Activated T-helper 2 cell treated with anti-CD3 and anti-CD28 coated beads, Interferon-gamma antibody, Interleukin-2, Interleukin-4, amounts not matched to agents 10 μg/mL and 5 μg/mL and 100 μg/mL, durations not matched to agents 14 hours and 24 hours and 36 hours (primary cell): ENCODE measurements around the gene NR3C1. TPM values are rescaled to one million over a fixed set of nuclear protein-coding genes. Genes with fewer than 3 reads are reported as not detected.

Experiments used
- DNase-seq: peaks from one replicate; pipeline ENCODE4 v3.0.0; 2021; ENCODE audit warnings: low spot score
- H3K27ac Mint-ChIP-seq: one replicate; pipeline ENCODE4 v1.8.0; 2021; ENCODE audit warnings: mixed read lengths
- H3K27me3 Mint-ChIP-seq: one replicate; pipeline ENCODE4 v1.8.0; 2021; ENCODE audit warnings: low read depth, mixed read lengths
- H3K36me3 Mint-ChIP-seq: one replicate; pipeline ENCODE4 v1.8.0; 2021; ENCODE audit warnings: low read depth, mixed read lengths
- H3K4me1 Mint-ChIP-seq: one replicate; pipeline ENCODE4 v1.8.0; 2021; ENCODE audit warnings: low read depth, mixed read lengths
- H3K4me3 Mint-ChIP-seq: one replicate; pipeline ENCODE4 v1.8.0; 2021; ENCODE audit warnings: low read depth, mild to moderate bottlenecking, moderate library complexity, mixed read lengths
- H3K9me3 Mint-ChIP-seq: one replicate; pipeline ENCODE4 v1.8.0; 2021; ENCODE audit warnings: mixed read lengths
- intact Hi-C: fragments of 100-400 bp; cut with micrococcal nuclease; formaldehyde crosslinking; loops from one replicate; pipeline ENCODE4 v1.15.1; 2023
- total RNA-seq: library from RNA; stranded (reverse); gene quantifications from 2 replicates; pipeline ENCODE4 v1.2.3, GENCODE V29; 2022

NR3C1 gene
- total RNA-seq, 1 donor from 2014 or later = 51.3 TPM

DNA sequence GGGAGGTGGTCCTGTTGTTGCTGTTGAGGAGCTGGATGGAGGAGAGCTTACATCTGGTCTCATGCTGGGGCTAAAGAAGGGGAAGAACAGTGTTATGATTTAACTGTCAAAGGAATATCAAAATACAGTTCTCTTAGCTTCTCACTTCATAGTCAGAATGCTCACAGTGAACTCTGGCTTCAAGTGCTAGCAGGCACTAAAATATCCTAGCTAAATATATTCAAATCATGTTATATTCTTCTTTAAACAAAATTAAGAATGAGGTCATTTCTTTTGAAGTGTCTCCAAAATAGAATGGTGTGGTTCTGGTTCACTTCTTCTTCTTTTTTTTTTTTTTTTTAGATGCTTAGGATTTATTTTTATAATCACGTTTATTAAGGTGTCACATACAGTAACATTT is 89.4 kb downstream of the NR3C1 start:
- Mint-ChIP-seq H3K9me3 (no peaks in the 10 kb centered on the region), H3K4me1 (peaks cover 33% of the 10 kb centered on the region), H3K4me3 (no peak overlapping the region), H3K36me3 (peaks cover 62% of the 10 kb centered on the region), H3K27ac (peak overlapping the region; percentile 18), H3K27me3 (no peaks in the 10 kb centered on the region)
- intact Hi-C loops = loop anchor here (5.0 kb wide), 1 partner anchor 38 kb away; no protein-coding TSS in a partner anchor
- no peak for DNase-seq

DNA sequence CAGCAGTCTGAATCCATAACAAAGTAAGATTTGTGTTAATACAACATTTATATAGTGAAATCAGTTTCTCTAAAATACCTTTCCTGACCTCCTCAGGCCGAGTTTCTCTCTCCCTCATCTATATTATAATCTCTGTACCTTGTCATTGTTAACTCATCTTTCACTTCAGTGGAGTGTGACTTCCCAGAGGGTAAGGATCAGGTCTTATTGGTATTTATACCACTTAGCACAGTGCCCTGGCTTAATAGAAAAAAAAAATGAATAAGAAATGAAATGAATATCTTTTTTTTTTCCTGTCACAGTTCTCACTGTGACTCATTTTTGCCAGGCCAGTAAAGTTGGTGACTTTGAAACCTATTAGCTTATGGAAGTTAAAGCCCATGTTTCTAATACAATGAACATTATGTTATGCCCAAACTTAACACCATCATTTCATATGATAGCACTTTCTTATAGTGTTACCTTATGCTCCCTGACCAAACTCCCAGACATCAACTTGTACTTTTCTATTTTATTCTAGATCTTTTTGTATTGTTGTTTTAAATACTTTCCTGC is 90.1 kb downstream of the NR3C1 start:
- intact Hi-C loops = loop anchor here (5.0 kb wide), 1 partner anchor 39 kb away; no protein-coding TSS in a partner anchor
- DNase-seq = no peak
- Mint-ChIP-seq H3K9me3 (no peaks in the 10 kb centered on the region), H3K27ac (peak overlapping the region; percentile 18), H3K27me3 (no peaks in the 10 kb centered on the region), H3K4me3 (no peak overlapping the region), H3K36me3 (peaks cover 69% of the 10 kb centered on the region), H3K4me1 (peaks cover 32% of the 10 kb centered on the region)

GRCh38 chr5:143312822-143313221 is 90.7 kb downstream of the NR3C1 start:
- H3K36me3 Mint-ChIP-seq = peaks cover 71% of the 10 kb centered on the region
- no peak overlapping the region for H3K27ac Mint-ChIP-seq
- H3K4me3 Mint-ChIP-seq = no peak overlapping the region

GRCh38 chr5:143311955-143312354 is 91.5 kb downstream of the NR3C1 start:
- H3K9me3 Mint-ChIP-seq = no peaks in the 10 kb centered on the region
- H3K4me1 Mint-ChIP-seq = peaks cover 26% of the 10 kb centered on the region
- intact Hi-C loops = loop anchor here (5.0 kb wide), 1 partner anchor 40 kb away; no protein-coding TSS in a partner anchor
- no peak overlapping the region for H3K4me3 Mint-ChIP-seq
- H3K27ac Mint-ChIP-seq = peak overlapping the region; percentile 22
- peaks cover 73% of the 10 kb centered on the region for H3K36me3 Mint-ChIP-seq
- H3K27me3 Mint-ChIP-seq = no peaks in the 10 kb centered on the region
- no peak for DNase-seq

More at GRCh38 chr5:143312822-143313221, 90.7 kb downstream of the NR3C1 start:
- no peak for DNase-seq
- no peaks in the 10 kb centered on the region for H3K9me3 Mint-ChIP-seq
- peaks cover 28% of the 10 kb centered on the region for H3K4me1 Mint-ChIP-seq
- no peaks in the 10 kb centered on the region for H3K27me3 Mint-ChIP-seq
- intact Hi-C loops = loop anchor here (5.0 kb wide), 1 partner anchor 39 kb away; no protein-coding TSS in a partner anchor

DNA sequence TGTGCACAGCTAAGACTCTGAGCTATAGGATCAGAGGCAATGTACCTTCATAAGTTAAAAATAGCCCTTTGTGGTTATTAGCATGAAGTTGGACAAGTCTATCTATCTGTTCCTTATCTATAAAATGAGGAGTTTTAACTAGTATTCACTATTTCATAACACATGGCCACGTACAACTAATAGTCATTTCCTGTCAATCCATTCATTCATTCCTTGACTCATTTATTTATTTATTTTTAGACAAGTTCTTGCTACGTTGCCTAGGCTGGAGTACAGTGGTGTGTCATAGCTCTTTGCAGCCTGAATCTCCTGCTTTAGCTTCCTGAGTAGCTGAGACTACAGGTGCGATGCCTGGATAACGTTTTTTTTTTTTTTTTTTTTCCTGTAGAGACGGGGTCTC is 92.1 kb downstream of the NR3C1 start:
- H3K36me3 Mint-ChIP-seq = peaks cover 73% of the 10 kb centered on the region
- DNase-seq = no peak
- no peaks in the 10 kb centered on the region for H3K27me3 Mint-ChIP-seq
- intact Hi-C loops = loop anchor here (5.0 kb wide), 1 partner anchor 41 kb away; no protein-coding TSS in a partner anchor
- peaks cover 26% of the 10 kb centered on the region for H3K4me1 Mint-ChIP-seq
- H3K9me3 Mint-ChIP-seq = no peaks in the 10 kb centered on the region
- no peak overlapping the region for H3K4me3 Mint-ChIP-seq
- H3K27ac Mint-ChIP-seq = peak overlapping the region; percentile 22

- Mint-ChIP-seq H3K27me3 (no peaks in the 10 kb centered on the region), H3K9me3 (peaks cover 9% of the 10 kb centered on the region), H3K4me3 (no peak overlapping the region), H3K27ac (no peak overlapping the region), H3K36me3 (peaks cover 88% of the 10 kb centered on the region), H3K4me1 (peaks cover 22% of the 10 kb centered on the region)
- intact Hi-C loops = loop anchor here (5.0 kb wide), 1 partner anchor 42 kb away; no protein-coding TSS in a partner anchor
- no peak for DNase-seq
Measured at GRCh38 chr5:143309661-143310431, 93.6 kb downstream of the NR3C1 start.

GRCh38 chr5:143308731-143309130 is 94.8 kb downstream of the NR3C1 start:
- intact Hi-C loops = no loop called here
- H3K9me3 Mint-ChIP-seq = peaks cover 11% of the 10 kb centered on the region
- no peaks in the 10 kb centered on the region for H3K27me3 Mint-ChIP-seq
- H3K4me1 Mint-ChIP-seq = peaks cover 13% of the 10 kb centered on the region
- DNase-seq = no peak
- no peak overlapping the region for H3K4me3 Mint-ChIP-seq
- H3K36me3 Mint-ChIP-seq = peaks cover 91% of the 10 kb centered on the region
- H3K27ac Mint-ChIP-seq = no peak overlapping the region

DNA sequence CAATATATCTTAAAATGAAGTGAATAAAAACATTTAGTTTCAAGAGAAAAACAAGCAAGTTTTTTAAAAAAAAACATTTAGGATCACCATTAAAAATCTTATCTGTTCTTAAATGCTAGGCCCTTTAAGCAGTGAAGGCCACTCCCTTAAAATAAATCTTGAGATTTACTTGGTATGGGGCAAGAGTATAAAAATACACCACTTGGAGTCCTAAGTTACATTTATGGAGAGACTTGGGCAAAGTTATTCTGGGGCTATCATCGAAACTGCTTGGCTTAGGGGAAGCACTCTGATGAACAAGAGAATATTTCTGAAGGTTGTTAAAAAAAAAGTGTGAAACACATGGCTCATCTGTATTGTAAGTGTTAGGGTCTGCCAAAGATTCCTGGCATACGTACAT is 97.4 kb downstream of the NR3C1 start:
- intact Hi-C loops = no loop called here

GRCh38 chr5:143304836-143305475 is 98.5 kb downstream of the NR3C1 start:
- H3K4me3 Mint-ChIP-seq = no peak overlapping the region

More for the DNA sequence above, 97.4 kb downstream of the NR3C1 start:
- H3K27me3 Mint-ChIP-seq = no peaks in the 10 kb centered on the region
- peaks cover 11% of the 10 kb centered on the region for H3K9me3 Mint-ChIP-seq
- DNase-seq = no peak
- no peak overlapping the region for H3K4me3 Mint-ChIP-seq
- H3K27ac Mint-ChIP-seq = no peak overlapping the region
- H3K4me1 Mint-ChIP-seq = peaks cover 8% of the 10 kb centered on the region
- peaks cover 84% of the 10 kb centered on the region for H3K36me3 Mint-ChIP-seq

GRCh38 chr5:143302341-143303045 is 101.0 kb downstream of the NR3C1 start:
- H3K27ac Mint-ChIP-seq = no peak overlapping the region
- H3K4me1 Mint-ChIP-seq = peaks cover 11% of the 10 kb centered on the region
- H3K27me3 Mint-ChIP-seq = no peaks in the 10 kb centered on the region
- peaks cover 76% of the 10 kb centered on the region for H3K36me3 Mint-ChIP-seq
- H3K4me3 Mint-ChIP-seq = no peak overlapping the region
- DNase-seq = no peak
- peaks cover 11% of the 10 kb centered on the region for H3K9me3 Mint-ChIP-seq
- intact Hi-C loops = no loop called here

More at GRCh38 chr5:143304836-143305475, 98.5 kb downstream of the NR3C1 start:
- Mint-ChIP-seq H3K27ac (no peak overlapping the region), H3K4me1 (peaks cover 8% of the 10 kb centered on the region), H3K36me3 (peaks cover 83% of the 10 kb centered on the region), H3K27me3 (no peaks in the 10 kb centered on the region), H3K9me3 (peaks cover 11% of the 10 kb centered on the region)
- DNase-seq = no peak
- intact Hi-C loops = no loop called here

DNA sequence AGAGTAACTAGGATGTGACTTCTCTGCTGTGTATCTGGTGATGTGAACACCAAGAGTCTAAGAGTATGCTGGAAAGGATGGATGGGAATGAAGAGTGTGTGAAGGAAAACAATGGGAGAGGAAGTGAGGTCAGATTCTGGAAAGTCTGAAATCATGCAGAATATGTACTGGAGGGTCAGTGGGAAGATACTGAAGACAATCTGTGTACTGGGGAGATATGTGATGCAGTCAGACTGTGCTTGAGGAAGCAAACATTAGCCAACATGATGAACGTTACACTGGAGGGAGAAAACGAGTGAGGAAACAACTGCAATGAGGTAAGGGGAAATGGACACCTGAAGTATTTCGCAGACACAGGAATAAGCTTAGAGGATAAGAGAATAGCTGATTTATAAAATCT is 105.7 kb downstream of the NR3C1 start:
- Mint-ChIP-seq H3K27me3 (no peaks in the 10 kb centered on the region), H3K4me3 (no peak overlapping the region), H3K36me3 (peaks cover 63% of the 10 kb centered on the region), H3K4me1 (peaks cover 4% of the 10 kb centered on the region), H3K9me3 (no peaks in the 10 kb centered on the region), H3K27ac (no peak overlapping the region)
- intact Hi-C loops = no loop called here
- no peak for DNase-seq

DNA sequence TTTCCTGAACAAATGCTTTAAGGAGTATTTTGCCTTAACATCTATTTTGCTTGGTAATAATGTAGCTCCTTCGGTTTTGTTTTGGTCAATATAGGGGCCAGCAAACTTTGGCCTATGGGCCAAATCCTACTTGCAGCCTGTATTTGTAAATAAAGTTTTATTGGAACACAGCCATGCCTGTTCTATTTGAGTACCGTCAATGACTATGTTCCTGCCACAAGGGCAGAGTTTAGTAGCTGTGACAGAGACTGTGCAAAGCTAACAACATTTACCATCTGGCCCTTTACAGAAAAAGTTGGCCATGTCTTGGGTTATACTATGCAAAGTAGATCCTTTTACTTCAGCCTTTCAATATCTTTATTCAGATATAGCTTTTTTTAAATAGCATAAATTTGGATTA is 113.4 kb downstream of the NR3C1 start:
- Mint-ChIP-seq H3K27me3 (no peaks in the 10 kb centered on the region), H3K27ac (no peak overlapping the region), H3K4me3 (no peak overlapping the region), H3K9me3 (peaks cover 2% of the 10 kb centered on the region), H3K4me1 (no peaks in the 10 kb centered on the region), H3K36me3 (peaks cover 77% of the 10 kb centered on the region)
- DNase-seq = no peak
- intact Hi-C loops = no loop called here
